ENCODE results near the gene TSPO2. TPM values are rescaled to one million over a fixed set of nuclear protein-coding genes. Genes with fewer than 3 reads are reported as not detected.

The TSPO2 gene
- total RNA-seq, 1 donor = not detected

GRCh38 chr6:41025966-41026530, 16.2 kb upstream of the TSPO2 start:
- DNase-seq (ENCODE audit: low read depth in 2 of 3, low spot score in 2 of 3) = no peak

GRCh38 chr6:41027241-41027640, 15.0 kb upstream of the TSPO2 start:
- no peak for DNase-seq (ENCODE audit: low read depth in 2 of 3, low spot score in 2 of 3)

- peak; percentile 56 to 90 (median 82) for DNase-seq (ENCODE audit: low read depth in 2 of 3, low spot score in 2 of 3)
Measured at GRCh38 chr6:41027799-41028560, 14.3 kb upstream of the TSPO2 start.

- DNase-seq (ENCODE audit: low read depth in 2 of 3, low spot score in 2 of 3) = peak in 2 of 3 donors; percentile 25 to 53
Measured at GRCh38 chr6:41028561-41029412, 13.5 kb upstream of the TSPO2 start.

- DNase-seq (ENCODE audit: low read depth in 2 of 3, low spot score in 2 of 3) = no peak
Measured at GRCh38 chr6:41032830-41033229, 9.4 kb upstream of the TSPO2 start.

- DNase-seq (ENCODE audit: low read depth in 2 of 3, low spot score in 2 of 3) = no peak
Measured at GRCh38 chr6:41033776-41034175, 8.5 kb upstream of the TSPO2 start.

- DNase-seq (ENCODE audit: low read depth in 2 of 3, low spot score in 2 of 3) = no peak
Measured at GRCh38 chr6:41036186-41036585, 6.1 kb upstream of the TSPO2 start.

GRCh38 chr6:41036601-41037000, 5.7 kb upstream of the TSPO2 start:
- no peak for DNase-seq (ENCODE audit: low read depth in 2 of 3, low spot score in 2 of 3)

- DNase-seq (ENCODE audit: low read depth in 2 of 3, low spot score in 2 of 3) = no peak
Measured at GRCh38 chr6:41037107-41037900, 5.0 kb upstream of the TSPO2 start.

- no peak for DNase-seq (ENCODE audit: low read depth in 2 of 3, low spot score in 2 of 3)
Measured at GRCh38 chr6:41038205-41038604, 4.1 kb upstream of the TSPO2 start.

GRCh38 chr6:41039060-41039998, 2.9 kb upstream of the TSPO2 start, which contains the start of gene UNC5CL:
Gene UNC5CL (minus strand): TSS chr6:41039221. CDS start chr6:41035074, 4,147 bp downstream.
- DNase-seq (ENCODE audit: low read depth in 2 of 3, low spot score in 2 of 3) = peak in 2 of 3 donors; percentile 47 to 59

- DNase-seq (ENCODE audit: low read depth in 2 of 3, low spot score in 2 of 3) = no peak
Measured at GRCh38 chr6:41040101-41040939, 1.9 kb upstream of the TSPO2 start.

- DNase-seq (ENCODE audit: low read depth in 2 of 3, low spot score in 2 of 3) = no peak
Measured at GRCh38 chr6:41040940-41041536, 1.2 kb upstream of the TSPO2 start.

GRCh38 chr6:41043151-41043550, 884 bp downstream of the TSPO2 start:
- no peak for DNase-seq (ENCODE audit: low read depth in 2 of 3, low spot score in 2 of 3)

GRCh38 chr6:41045664-41046063, 3.4 kb downstream of the TSPO2 start:
- no peak for DNase-seq (ENCODE audit: low read depth in 2 of 3, low spot score in 2 of 3)

GRCh38 chr6:41046084-41046483, 3.8 kb downstream of the TSPO2 start:
- no peak for DNase-seq (ENCODE audit: low read depth in 2 of 3, low spot score in 2 of 3)

- no peak for DNase-seq (ENCODE audit: low read depth in 2 of 3, low spot score in 2 of 3)
Measured at GRCh38 chr6:41047306-41047705, 5.0 kb downstream of the TSPO2 start.

Measured in hematopoietic multipotent progenitor cell (in vitro differentiated cells).